IgD-negative memory B cell (primary cell): Measurements from ENCODE around the gene MRPL27. TPM values are rescaled to one million over a fixed set of nuclear protein-coding genes. Genes with fewer than 3 reads are reported as not detected.

Source experiments
- H3K27ac Mint-ChIP-seq, 3 donors: one replicate each; pipeline ENCODE4 v1.8.0; 2020 to 2022; ENCODE audit warnings: mild to moderate bottlenecking in 3 of 3, mixed read lengths in 3 of 3, moderate library complexity in 1 of 3
- H3K27me3 Mint-ChIP-seq: one replicate; pipeline ENCODE4 v1.8.0; 2021; ENCODE audit warnings: mixed read lengths
- H3K36me3 Mint-ChIP-seq: one replicate; pipeline ENCODE4 v1.8.0; 2020; ENCODE audit warnings: mild to moderate bottlenecking, mixed read lengths
- H3K4me1 Mint-ChIP-seq, 3 donors: one replicate each; pipeline ENCODE4 v1.8.0; 2020 to 2022; ENCODE audit warnings: mixed read lengths in 3 of 3, mild to moderate bottlenecking in 1 of 3
- H3K4me3 Mint-ChIP-seq, 4 donors: one replicate each; pipeline ENCODE4 v1.8.0; 2020 to 2022; ENCODE audit warnings: mild to moderate bottlenecking in 4 of 4, mixed read lengths in 4 of 4, moderate library complexity in 3 of 4
- H3K9me3 Mint-ChIP-seq, 3 donors: one replicate each; pipeline ENCODE4 v1.8.0; 2020 to 2021; ENCODE audit warnings: mixed read lengths in 3 of 3, mild to moderate bottlenecking in 1 of 3
- polyA plus RNA-seq: library from polyadenylated mRNA; unstranded; fragments of 300-500 nt; fragmentation: Illumina TruSeq; gene quantifications from one replicate; pipeline ENCODE4 v1.2.3, GENCODE V29; 2021

MRPL27 gene
- polyA plus RNA-seq, 1 donor from 2014 or later: 62.5 TPM

- H3K9me3 Mint-ChIP-seq: no peaks in the 10 kb centered on the region
- peaks cover 13 to 18% (median 14%) of the 10 kb centered on the region in 3 donors for H3K4me1 Mint-ChIP-seq
- no peak overlapping the region for H3K27ac Mint-ChIP-seq
- no peak overlapping the region for H3K4me3 Mint-ChIP-seq
- H3K36me3 Mint-ChIP-seq: peaks cover 2% of the 10 kb centered on the region
- no peaks in the 10 kb centered on the region for H3K27me3 Mint-ChIP-seq
Measured at GRCh38 chr17:50375858-50376538, 3.0 kb upstream of the MRPL27 start.

DNA sequence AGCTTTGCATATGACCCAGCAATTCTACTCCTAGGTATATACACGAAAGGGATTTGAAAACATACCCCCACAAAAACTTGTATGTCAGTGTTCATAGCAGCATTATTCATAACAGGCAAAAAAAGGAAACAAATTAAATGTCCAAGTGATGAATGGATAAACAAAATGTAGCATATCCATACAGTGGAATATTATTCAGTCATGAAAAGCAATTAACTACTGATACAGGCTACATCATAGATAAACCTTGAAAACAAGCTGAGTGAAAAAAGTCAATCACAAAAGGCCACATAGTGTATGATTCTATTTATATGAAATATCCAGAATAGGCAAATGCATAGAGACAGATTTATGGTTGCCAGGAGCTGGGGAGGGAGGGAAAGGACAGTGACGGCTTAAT, 721 bp upstream of the MRPL27 start:
- Mint-ChIP-seq H3K36me3 (peaks cover 4% of the 10 kb centered on the region), H3K4me3 (peak overlapping the region in 2 of 4 donors; percentile 46 to 68), H3K4me1 (peaks cover 13 to 22% (median 14%) of the 10 kb centered on the region in 3 donors), H3K27ac (no peak overlapping the region), H3K27me3 (no peaks in the 10 kb centered on the region), H3K9me3 (no peaks in the 10 kb centered on the region)

DNA sequence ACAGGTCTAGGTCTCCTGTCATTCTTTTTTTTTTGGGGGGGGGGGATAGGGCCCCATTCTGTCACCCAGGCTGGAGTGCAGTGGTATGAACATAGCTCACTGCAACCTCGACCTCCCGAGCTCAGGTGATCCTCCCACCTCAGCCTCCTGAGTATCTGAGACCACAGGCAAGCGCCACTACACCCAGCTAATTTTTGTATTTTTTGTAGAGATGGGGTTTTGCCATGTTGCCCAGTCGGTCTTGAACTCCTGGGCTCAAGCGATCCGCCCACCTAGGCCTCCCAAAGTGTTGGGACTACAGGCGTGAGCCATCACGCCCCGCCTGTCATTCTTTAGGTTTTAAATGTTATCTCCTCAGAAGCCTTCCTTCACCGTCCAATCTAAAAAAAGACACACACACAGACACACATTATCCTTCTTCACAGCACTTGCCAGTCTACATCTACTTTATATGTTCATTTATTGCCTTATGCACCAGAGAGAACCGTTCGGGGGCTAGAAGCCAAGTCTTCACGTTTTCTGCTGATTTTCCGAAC, 694 bp downstream of the MRPL27 start:
- Mint-ChIP-seq H3K27me3 (no peaks in the 10 kb centered on the region), H3K4me1 (peaks cover 13 to 22% (median 14%) of the 10 kb centered on the region in 3 donors), H3K27ac (peak overlapping the region; percentile 82 to 100 (median 99)), H3K4me3 (peak overlapping the region; percentile 88 to 100 (median 99)), H3K9me3 (no peaks in the 10 kb centered on the region), H3K36me3 (peaks cover 4% of the 10 kb centered on the region)

- H3K4me3 Mint-ChIP-seq: peak overlapping the region; percentile 39 to 100 (median 66)
- H3K36me3 Mint-ChIP-seq: peaks cover 4% of the 10 kb centered on the region
- H3K27ac Mint-ChIP-seq: peak overlapping the region in 1 of 3 donors; percentile 81
- H3K9me3 Mint-ChIP-seq: no peaks in the 10 kb centered on the region
- peaks cover 13 to 22% (median 14%) of the 10 kb centered on the region in 3 donors for H3K4me1 Mint-ChIP-seq
- no peaks in the 10 kb centered on the region for H3K27me3 Mint-ChIP-seq
Measured at GRCh38 chr17:50371526-50371925, 1.5 kb downstream of the MRPL27 start.

DNA sequence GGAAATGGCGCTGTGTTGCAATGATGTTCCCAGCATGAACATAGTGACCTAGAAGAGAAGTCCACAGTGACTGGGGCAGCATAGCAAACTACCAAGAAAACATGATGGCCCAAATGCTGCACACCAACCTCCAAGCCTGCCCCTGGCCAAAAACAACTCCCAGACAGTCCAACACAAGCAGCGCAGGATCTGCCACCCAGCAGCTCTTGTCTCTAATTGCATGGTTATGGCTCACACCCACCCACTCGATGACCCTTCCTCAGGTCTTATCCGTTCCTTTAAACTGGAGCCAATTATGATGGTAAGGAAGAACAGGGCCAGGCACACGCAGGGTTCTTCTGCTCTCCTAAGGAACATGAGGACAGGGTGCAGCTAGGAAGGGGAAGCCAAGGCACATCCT, 2.9 kb downstream of the MRPL27 start:
- no peaks in the 10 kb centered on the region for H3K27me3 Mint-ChIP-seq

GRCh38 chr17:50367401-50367800, 5.6 kb downstream of the MRPL27 start:
- no peak overlapping the region for H3K27ac Mint-ChIP-seq
- H3K36me3 Mint-ChIP-seq: peaks cover 4% of the 10 kb centered on the region
- H3K4me1 Mint-ChIP-seq: peaks cover 4 to 14% (median 7%) of the 10 kb centered on the region in 3 donors
- H3K4me3 Mint-ChIP-seq: no peak overlapping the region
- no peaks in the 10 kb centered on the region for H3K9me3 Mint-ChIP-seq
- no peaks in the 10 kb centered on the region for H3K27me3 Mint-ChIP-seq

More for the DNA sequence above, 2.9 kb downstream of the MRPL27 start:
- Mint-ChIP-seq H3K4me3 (peak overlapping the region in 1 of 4 donors; percentile 46), H3K27ac (peak overlapping the region in 1 of 3 donors; percentile 32), H3K9me3 (no peaks in the 10 kb centered on the region), H3K36me3 (peaks cover 4% of the 10 kb centered on the region), H3K4me1 (peaks cover 13 to 22% (median 14%) of the 10 kb centered on the region in 3 donors)

- H3K9me3 Mint-ChIP-seq: no peaks in the 10 kb centered on the region
- no peak overlapping the region for H3K4me3 Mint-ChIP-seq
- H3K27ac Mint-ChIP-seq: no peak overlapping the region
- peaks cover 2% of the 10 kb centered on the region for H3K36me3 Mint-ChIP-seq
- H3K4me1 Mint-ChIP-seq: peaks cover 5 to 11% (median 6%) of the 10 kb centered on the region in 3 donors
- no peaks in the 10 kb centered on the region for H3K27me3 Mint-ChIP-seq
Measured at GRCh38 chr17:50365649-50366393, 7.2 kb downstream of the MRPL27 start.

DNA sequence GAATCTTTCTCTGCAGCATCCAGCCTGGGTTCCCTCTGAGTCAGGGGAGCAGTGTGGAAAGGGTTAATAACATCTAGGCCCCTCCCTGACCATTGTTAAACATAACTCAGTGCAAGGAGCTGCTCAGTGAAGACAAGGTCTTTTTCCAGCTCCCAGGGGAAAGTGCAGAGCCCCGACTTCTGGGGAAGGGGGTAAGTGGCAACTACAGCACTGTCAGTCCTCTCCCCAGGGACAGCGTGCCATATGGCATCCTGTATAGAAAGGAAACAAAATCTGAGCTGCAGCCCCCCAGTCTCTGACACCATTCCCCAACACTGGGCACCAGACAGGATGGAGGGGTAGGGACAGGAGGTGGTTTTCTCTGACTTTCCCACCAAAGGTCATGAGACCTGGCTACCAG, 7.8 kb downstream of the MRPL27 start:
- Mint-ChIP-seq H3K4me3 (no peak overlapping the region), H3K36me3 (peaks cover 2% of the 10 kb centered on the region), H3K27ac (no peak overlapping the region), H3K9me3 (no peaks in the 10 kb centered on the region), H3K4me1 (peaks cover 5 to 8% (median 6%) of the 10 kb centered on the region in 3 donors), H3K27me3 (no peaks in the 10 kb centered on the region)

- Mint-ChIP-seq H3K4me1 (peaks cover 5 to 7% (median 6%) of the 10 kb centered on the region in 3 donors), H3K27ac (no peak overlapping the region)
Measured at GRCh38 chr17:50364715-50365114, 8.3 kb downstream of the MRPL27 start.

GRCh38 chr17:50364061-50364458, 8.9 kb downstream of the MRPL27 start:
- H3K36me3 Mint-ChIP-seq: peaks cover 2% of the 10 kb centered on the region

More at GRCh38 chr17:50364715-50365114, 8.3 kb downstream of the MRPL27 start:
- Mint-ChIP-seq H3K27me3 (no peaks in the 10 kb centered on the region), H3K4me3 (no peak overlapping the region), H3K36me3 (peaks cover 2% of the 10 kb centered on the region), H3K9me3 (no peaks in the 10 kb centered on the region)

DNA sequence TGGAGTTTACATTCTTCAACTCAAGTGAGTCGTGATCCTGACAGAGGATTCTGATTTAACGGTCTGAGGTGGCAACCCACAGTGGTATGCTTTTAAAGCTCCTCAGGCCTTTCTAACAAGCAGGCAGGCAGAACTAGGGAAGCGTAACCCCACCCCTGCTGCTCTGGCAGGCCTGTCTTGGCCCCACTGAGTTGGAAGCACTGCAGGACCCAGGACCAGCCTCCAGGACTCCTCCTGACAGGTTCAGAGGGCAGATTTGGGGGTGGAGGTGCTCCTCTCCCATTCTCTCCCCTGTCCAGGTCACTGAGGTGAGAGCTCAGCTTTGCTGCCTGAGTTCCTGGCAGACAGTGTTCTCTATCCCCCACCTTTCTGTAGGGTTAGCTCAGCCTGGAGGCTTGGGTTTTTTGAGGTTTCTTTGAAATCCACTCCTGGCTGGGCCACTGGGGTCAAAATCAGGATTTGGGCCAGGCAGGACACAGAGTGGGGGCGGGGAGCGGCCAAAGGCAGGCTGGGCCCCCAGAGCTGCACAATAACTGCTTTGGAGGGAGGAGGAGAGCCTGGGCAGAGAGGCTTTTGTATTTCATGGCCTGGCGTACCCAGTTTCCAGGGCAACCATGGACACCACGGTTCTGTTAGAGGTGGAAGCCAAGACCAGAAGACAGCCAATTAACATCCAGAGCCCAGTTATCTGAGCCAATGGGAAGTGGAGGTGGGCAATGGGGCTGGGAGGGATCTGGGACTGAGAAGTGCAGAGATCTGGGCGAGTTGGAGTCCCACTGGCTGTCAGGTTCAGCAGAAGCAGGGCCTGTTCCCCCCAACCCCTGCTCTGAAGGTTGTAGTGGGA, 9.5 kb downstream of the MRPL27 start:
- H3K9me3 Mint-ChIP-seq: no peaks in the 10 kb centered on the region
- H3K4me1 Mint-ChIP-seq: peaks cover 5 to 7% (median 6%) of the 10 kb centered on the region in 3 donors
- no peaks in the 10 kb centered on the region for H3K27me3 Mint-ChIP-seq
- H3K36me3 Mint-ChIP-seq: no peaks in the 10 kb centered on the region
- no peak overlapping the region for H3K4me3 Mint-ChIP-seq
- no peak overlapping the region for H3K27ac Mint-ChIP-seq

More at GRCh38 chr17:50364061-50364458, 8.9 kb downstream of the MRPL27 start:
- Mint-ChIP-seq H3K27ac (no peak overlapping the region), H3K9me3 (no peaks in the 10 kb centered on the region), H3K27me3 (no peaks in the 10 kb centered on the region), H3K4me1 (peaks cover 5 to 7% (median 6%) of the 10 kb centered on the region in 3 donors), H3K4me3 (no peak overlapping the region)

- Mint-ChIP-seq H3K27me3 (no peaks in the 10 kb centered on the region), H3K9me3 (no peaks in the 10 kb centered on the region), H3K36me3 (no peaks in the 10 kb centered on the region), H3K27ac (peak overlapping the region in 1 of 3 donors; percentile 4), H3K4me1 (peaks cover 5 to 7% (median 6%) of the 10 kb centered on the region in 3 donors), H3K4me3 (no peak overlapping the region)
Measured at GRCh38 chr17:50362661-50363060, 10.3 kb downstream of the MRPL27 start.

DNA sequence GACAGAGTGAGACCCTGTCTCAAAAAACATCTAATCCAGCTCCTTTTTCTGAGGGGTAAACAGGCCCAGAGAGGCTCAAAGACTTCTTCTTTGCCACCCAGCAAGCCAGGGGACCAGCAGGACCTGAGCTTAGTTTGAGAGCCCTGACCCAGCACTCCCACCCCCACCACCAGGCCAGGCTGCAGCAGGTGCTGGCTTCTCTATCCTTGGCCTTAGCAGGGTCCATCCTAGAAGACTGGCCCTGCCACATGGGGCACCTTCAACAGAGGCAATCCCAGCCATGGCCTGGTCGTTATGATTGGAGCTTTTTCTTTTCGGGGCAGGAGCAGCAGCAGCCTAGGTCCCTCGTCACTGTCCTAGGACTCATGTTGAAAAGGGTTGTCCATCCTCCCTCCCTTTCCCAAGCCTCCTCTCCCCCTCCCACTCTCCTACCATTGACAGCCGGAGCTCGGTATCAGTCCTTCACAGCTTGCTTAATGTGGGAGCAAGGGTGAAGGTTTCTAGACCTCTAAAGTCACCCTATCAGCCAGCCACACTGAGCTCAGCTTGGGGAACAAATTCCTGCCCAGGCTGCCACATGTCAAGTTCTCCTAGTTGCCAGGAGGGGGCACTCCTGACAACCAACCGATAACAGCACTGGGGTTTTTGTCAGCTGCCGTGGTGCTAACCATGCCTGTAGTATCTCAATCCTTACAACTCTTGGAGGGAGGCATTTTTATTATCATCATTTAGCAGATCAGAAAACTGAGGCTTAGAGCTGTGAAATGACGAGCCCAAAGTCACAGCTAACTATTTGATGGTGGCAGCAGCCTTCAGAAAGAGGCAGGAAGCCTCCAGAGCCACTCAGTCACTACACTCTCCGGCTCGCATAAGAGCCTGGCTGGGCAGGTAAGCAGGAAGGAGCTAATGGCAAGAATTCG, 11.2 kb downstream of the MRPL27 start:
- peaks cover 5 to 7% (median 6%) of the 10 kb centered on the region in 3 donors for H3K4me1 Mint-ChIP-seq
- H3K4me3 Mint-ChIP-seq: peak overlapping the region in 1 of 4 donors; percentile 7
- H3K27me3 Mint-ChIP-seq: no peaks in the 10 kb centered on the region

More for the DNA sequence above, 11.2 kb downstream of the MRPL27 start:
- Mint-ChIP-seq H3K27ac (peak overlapping the region in 2 of 3 donors; percentile 4 to 69), H3K36me3 (peaks cover 1% of the 10 kb centered on the region), H3K9me3 (no peaks in the 10 kb centered on the region)
